Endodermal cell (in vitro differentiated cells): ENCODE measurements around the gene CD200R1L. TPM values are rescaled to one million over a fixed set of nuclear protein-coding genes. Genes with fewer than 3 reads are reported as not detected.

Experiments used
- DNase-seq: peaks from one replicate; pipeline ENCODE4 v3.0.0-alpha.2; 2017
- H3K27ac ChIP-seq: 2 replicates; pipeline ENCODE4 v1.5.1; 2013; ENCODE audit warnings: mild to moderate bottlenecking, low read depth, low read length, moderate library complexity
- H3K27me3 ChIP-seq: 2 replicates; pipeline ENCODE4 v1.6.1; 2013; ENCODE audit warnings: mild to moderate bottlenecking, low read length, moderate library complexity; ENCODE audit not compliant: insufficient read depth, control insufficient read depth, poor library complexity, severe bottlenecking
- H3K36me3 ChIP-seq: 2 replicates; pipeline ENCODE4 v1.7.0; 2013; ENCODE audit warnings: mild to moderate bottlenecking, low read length, moderate library complexity; ENCODE audit not compliant: control insufficient read depth, insufficient read depth
- H3K4me1 ChIP-seq: one replicate; pipeline ENCODE4 v1.7.0; 2013; ENCODE audit warnings: low read length; ENCODE audit not compliant: control insufficient read depth, insufficient read depth
- H3K4me3 ChIP-seq: 2 replicates; pipeline ENCODE4 v1.5.1; 2013; ENCODE audit warnings: mild to moderate bottlenecking, low read length, moderate library complexity
- H3K9ac ChIP-seq: 2 replicates; pipeline ENCODE4 v1.6.1; 2013; ENCODE audit warnings: mild to moderate bottlenecking, low read length, moderate library complexity; ENCODE audit not compliant: poor library complexity, severe bottlenecking; ENCODE audit errors: extremely low read depth
- H3K9me3 ChIP-seq: 2 replicates; pipeline ENCODE4 v1.6.1; 2013; ENCODE audit warnings: mild to moderate bottlenecking, low read length, moderate library complexity; ENCODE audit not compliant: control insufficient read depth
- H3K27ac Mint-ChIP-seq: 2 replicates; pipeline ENCODE4 v1.8.0; 2020; ENCODE audit warnings: mixed read lengths
- H3K27me3 Mint-ChIP-seq: 2 replicates; pipeline ENCODE4 v1.8.0; 2021; ENCODE audit warnings: mild to moderate bottlenecking, mixed read lengths; ENCODE audit not compliant: insufficient read depth
- H3K36me3 Mint-ChIP-seq: 2 replicates; pipeline ENCODE4 v1.8.0; 2020; ENCODE audit warnings: low read depth, mixed read lengths
- H3K4me1 Mint-ChIP-seq: 2 replicates; pipeline ENCODE4 v1.8.0; 2020; ENCODE audit warnings: mixed read lengths
- H3K4me3 Mint-ChIP-seq: 2 replicates; pipeline ENCODE4 v1.8.0; 2020; ENCODE audit warnings: mild to moderate bottlenecking, moderate library complexity, mixed read lengths
- H3K9me3 Mint-ChIP-seq: 2 replicates; pipeline ENCODE4 v1.8.0; 2020; ENCODE audit warnings: mild to moderate bottlenecking, mixed read lengths
- WGBS, 2 experiments: methylation state at CpG; one replicate each; pipeline versions ENCODE4 v1.1.5 to v1.1.7; 2013; ENCODE audit warnings: missing lambda C conversion rate in 2 of 2, mixed read lengths in 1 of 2; ENCODE audit not compliant: insufficient coverage in 1 of 2, insufficient read length in 1 of 2; 5-methylcytosine and 5-hydroxymethylcytosine counted together
- total RNA-seq, 2 donors: library from RNA; stranded (reverse); fragmentation: NEBNext Ultra II Directional in 1 of 2; extraction: Animal tissue kit (Norgen Biotek cat#: 25700) in 1 of 2; gene quantifications; 2 replicates in 1 of 2; 3 replicates in 1 of 2; pipeline ENCODE4 v1.2.1, GENCODE V29; 2021
- TF ChIP-seq, protein P1 (sequence below): fragments of 200-600 bp; sonication (generic); conservative IDR thresholded peaks from 2 replicates; pipeline ENCODE4 v1.5.0; 2021; ENCODE audit warnings: antibody characterized with exemption, mild to moderate bottlenecking

The CD200R1L gene
- total RNA-seq, 2 donors from 2014 or later, result not detected

- Mint-ChIP-seq H3K4me1 (no peaks in the 10 kb centered on the region), H3K9me3 (peaks cover 18% of the 10 kb centered on the region)
- WGBS, 2 experiments, result 86 to 97% methylated on average over 1 to 2 of the region's 2 CpGs
Measured at GRCh38 chr3:112858410-112859069, 11.9 kb upstream of the CD200R1L start.

GRCh38 chr3:112857526-112857925 lies 10.9 kb upstream of the CD200R1L start:
- Mint-ChIP-seq H3K9me3 (peaks cover 20% of the 10 kb centered on the region), H3K36me3 (no peaks in the 10 kb centered on the region), H3K27me3 (no peaks in the 10 kb centered on the region), H3K4me1 (no peaks in the 10 kb centered on the region), H3K27ac (no peak overlapping the region), H3K4me3 (no peak overlapping the region)
- Histone ChIP-seq H3K9me3 (peaks cover 16% of the 10 kb centered on the region), H3K4me3 (no peak overlapping the region), H3K27me3 (no peaks in the 10 kb centered on the region), H3K36me3 (no peaks in the 10 kb centered on the region), H3K9ac (no peak overlapping the region), H3K4me1 (no peaks in the 10 kb centered on the region), H3K27ac (no peak overlapping the region)
- DNase-seq, result no peak
- TF ChIP-seq, protein P1, sequence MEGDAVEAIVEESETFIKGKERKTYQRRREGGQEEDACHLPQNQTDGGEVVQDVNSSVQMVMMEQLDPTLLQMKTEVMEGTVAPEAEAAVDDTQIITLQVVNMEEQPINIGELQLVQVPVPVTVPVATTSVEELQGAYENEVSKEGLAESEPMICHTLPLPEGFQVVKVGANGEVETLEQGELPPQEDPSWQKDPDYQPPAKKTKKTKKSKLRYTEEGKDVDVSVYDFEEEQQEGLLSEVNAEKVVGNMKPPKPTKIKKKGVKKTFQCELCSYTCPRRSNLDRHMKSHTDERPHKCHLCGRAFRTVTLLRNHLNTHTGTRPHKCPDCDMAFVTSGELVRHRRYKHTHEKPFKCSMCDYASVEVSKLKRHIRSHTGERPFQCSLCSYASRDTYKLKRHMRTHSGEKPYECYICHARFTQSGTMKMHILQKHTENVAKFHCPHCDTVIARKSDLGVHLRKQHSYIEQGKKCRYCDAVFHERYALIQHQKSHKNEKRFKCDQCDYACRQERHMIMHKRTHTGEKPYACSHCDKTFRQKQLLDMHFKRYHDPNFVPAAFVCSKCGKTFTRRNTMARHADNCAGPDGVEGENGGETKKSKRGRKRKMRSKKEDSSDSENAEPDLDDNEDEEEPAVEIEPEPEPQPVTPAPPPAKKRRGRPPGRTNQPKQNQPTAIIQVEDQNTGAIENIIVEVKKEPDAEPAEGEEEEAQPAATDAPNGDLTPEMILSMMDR, result no peak

More at GRCh38 chr3:112858410-112859069, 11.9 kb upstream of the CD200R1L start:
- no peaks in the 10 kb centered on the region for H3K36me3 ChIP-seq
- no peaks in the 10 kb centered on the region for H3K27me3 ChIP-seq
- H3K4me3 ChIP-seq, result no peak overlapping the region
- Mint-ChIP-seq H3K27me3 (no peaks in the 10 kb centered on the region), H3K36me3 (no peaks in the 10 kb centered on the region), H3K4me3 (no peak overlapping the region), H3K27ac (no peak overlapping the region)
- TF ChIP-seq, protein P1, result no peak
- H3K27ac ChIP-seq, result no peak overlapping the region
- no peaks in the 10 kb centered on the region for H3K4me1 ChIP-seq
- DNase-seq, result no peak
- H3K9ac ChIP-seq, result no peak overlapping the region
- peaks cover 16% of the 10 kb centered on the region for H3K9me3 ChIP-seq

GRCh38 chr3:112856537-112856936 lies 9.9 kb upstream of the CD200R1L start:
- H3K4me3 Mint-ChIP-seq, result no peak overlapping the region
- TF ChIP-seq, protein P1, result no peak
- Histone ChIP-seq H3K4me1 (no peaks in the 10 kb centered on the region), H3K27me3 (no peaks in the 10 kb centered on the region), H3K9me3 (peaks cover 16% of the 10 kb centered on the region), H3K9ac (no peak overlapping the region), H3K36me3 (no peaks in the 10 kb centered on the region), H3K4me3 (no peak overlapping the region), H3K27ac (no peak overlapping the region)
- H3K4me1 Mint-ChIP-seq, result no peaks in the 10 kb centered on the region
- peaks cover 26% of the 10 kb centered on the region for H3K9me3 Mint-ChIP-seq
- H3K36me3 Mint-ChIP-seq, result no peaks in the 10 kb centered on the region
- no peak for DNase-seq
- H3K27me3 Mint-ChIP-seq, result no peaks in the 10 kb centered on the region
- H3K27ac Mint-ChIP-seq, result no peak overlapping the region
